ENCODE results near the gene RMDN2.

DNA sequence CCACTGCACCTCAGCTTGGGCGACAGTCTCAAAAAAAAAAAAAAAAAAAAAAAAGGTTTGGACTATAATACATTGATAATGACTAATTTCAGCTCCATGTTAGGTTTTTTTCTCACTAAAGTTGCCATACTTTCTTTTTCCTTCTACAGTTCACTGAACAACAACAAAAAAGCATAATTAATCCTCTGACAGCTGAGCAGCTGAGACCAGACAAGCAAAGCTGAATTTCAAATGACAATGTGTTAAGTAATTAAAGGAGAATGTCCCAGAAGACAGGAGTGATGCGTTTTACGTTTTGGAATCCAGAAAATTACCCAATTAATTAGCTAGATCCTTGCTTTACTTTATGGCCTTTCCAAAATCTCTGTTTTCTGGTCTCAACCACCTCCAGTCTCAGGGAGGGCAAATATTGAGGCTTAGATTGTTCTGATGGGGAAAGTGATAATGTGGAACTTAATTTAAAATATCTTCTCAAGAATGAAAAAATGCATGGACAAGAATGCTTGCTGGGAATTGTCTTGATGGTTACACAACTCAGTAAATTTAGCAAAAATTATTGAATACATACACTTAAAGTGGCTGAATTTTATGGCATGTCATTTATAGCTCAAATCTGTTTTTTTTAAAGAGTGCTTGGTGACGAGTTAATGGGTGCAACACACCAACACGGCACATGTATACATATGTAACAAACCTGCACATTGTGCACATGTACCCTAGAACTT lies 17.4 kb upstream of the RMDN2 start:
- TF ChIP-seq, protein P1, sequence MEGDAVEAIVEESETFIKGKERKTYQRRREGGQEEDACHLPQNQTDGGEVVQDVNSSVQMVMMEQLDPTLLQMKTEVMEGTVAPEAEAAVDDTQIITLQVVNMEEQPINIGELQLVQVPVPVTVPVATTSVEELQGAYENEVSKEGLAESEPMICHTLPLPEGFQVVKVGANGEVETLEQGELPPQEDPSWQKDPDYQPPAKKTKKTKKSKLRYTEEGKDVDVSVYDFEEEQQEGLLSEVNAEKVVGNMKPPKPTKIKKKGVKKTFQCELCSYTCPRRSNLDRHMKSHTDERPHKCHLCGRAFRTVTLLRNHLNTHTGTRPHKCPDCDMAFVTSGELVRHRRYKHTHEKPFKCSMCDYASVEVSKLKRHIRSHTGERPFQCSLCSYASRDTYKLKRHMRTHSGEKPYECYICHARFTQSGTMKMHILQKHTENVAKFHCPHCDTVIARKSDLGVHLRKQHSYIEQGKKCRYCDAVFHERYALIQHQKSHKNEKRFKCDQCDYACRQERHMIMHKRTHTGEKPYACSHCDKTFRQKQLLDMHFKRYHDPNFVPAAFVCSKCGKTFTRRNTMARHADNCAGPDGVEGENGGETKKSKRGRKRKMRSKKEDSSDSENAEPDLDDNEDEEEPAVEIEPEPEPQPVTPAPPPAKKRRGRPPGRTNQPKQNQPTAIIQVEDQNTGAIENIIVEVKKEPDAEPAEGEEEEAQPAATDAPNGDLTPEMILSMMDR (conservative IDR thresholded peaks at IDR 0.05) = no peak
- no peak for TF ChIP-seq EZH2 (IDR thresholded peaks at IDR 0.05; ENCODE audit: low read depth)
